GM12878 (cell line): ENCODE data around the gene CCDC81. TPM values are rescaled to one million over a fixed set of nuclear protein-coding genes. Genes with fewer than 3 reads are reported as not detected.

Experiments
- ATAC-seq: fragments of 200-7000 bp; cut with Tn5 transposase; 3 replicates; pipeline ENCODE4 v1.9.1; 2020; ENCODE audit warnings: mild to moderate bottlenecking, moderate library complexity
- BruUV-seq: library from RNA; stranded (reverse); fragments of 400-500 nt; replicated peaks from 2 replicates; lab custom pipeline; 2021; lab: Mats Ljungman, UMichigan
- CTCF ChIA-PET: fragments of 300-600 bp; sonication (Branson Sonifier 250); formaldehyde crosslinking; extraction: SDS; loops from one replicate; lab custom pipeline; 2021; ENCODE audit warnings: inconsistent platforms; lab: Yijun Ruan, JAX
- POLR2A ChIA-PET: fragments of 350-600 bp; formaldehyde crosslinking; extraction: SDS; loops from one replicate; lab custom pipeline; 2021; ENCODE audit warnings: inconsistent platforms; lab: Charles Lee
- RAD21 ChIA-PET: fragments of 300-600 bp; sonication (Branson Sonifier 250); formaldehyde crosslinking; loops from one replicate; lab custom pipeline; 2023; ENCODE audit warnings: antibody characterized with exemption; ENCODE audit not compliant: unreplicated experiment; lab: Charles Lee
- SMC1A ChIA-PET: fragments of 300-600 bp; sonication (Branson Sonifier 250); formaldehyde crosslinking; loops from one replicate; lab custom pipeline; 2023; ENCODE audit not compliant: unreplicated experiment, uncharacterized antibody; lab: Charles Lee
- DNase-seq: peaks from one replicate; pipeline ENCODE4 v3.0.0-alpha.2; 2011; ENCODE audit warnings: low read depth, low spot score
- FAIRE-seq: peaks from 3 replicates; lab custom pipeline; 2011; peaks lifted over from hg19 to GRCh38; lab: Jason Lieb, UNC
- H2AFZ ChIP-seq: 2 replicates; pipeline ENCODE4 v1.6.0; 2011; ENCODE audit warnings: low read depth, low read length, control low read depth; ENCODE audit not compliant: control insufficient read depth
- H3K27ac ChIP-seq: 2 replicates; pipeline ENCODE4 v1.5.1; 2011; ENCODE audit warnings: control low read depth; ENCODE audit not compliant: control insufficient read depth, insufficient read depth
- H3K27me3 ChIP-seq, 2 experiments: replicated peaks in 1 of 2; 2 replicates each; pipeline versions ENCODE4 v1.6.0 to v1.6.1; 2011; ENCODE audit warnings: low read length in 1 of 2; ENCODE audit not compliant: control insufficient read depth in 2 of 2, insufficient read depth in 2 of 2
- H3K36me3 ChIP-seq, 2 experiments: 2 replicates each; pipeline ENCODE4 v1.5.1; 2011; ENCODE audit warnings: low read length in 1 of 2; ENCODE audit not compliant: control insufficient read depth in 2 of 2, insufficient read depth in 2 of 2
- H3K4me1 ChIP-seq: 2 replicates; pipeline ENCODE4 v1.6.1; 2011; ENCODE audit warnings: mild to moderate bottlenecking, low read length, moderate library complexity, mixed read lengths; ENCODE audit not compliant: control insufficient read depth, insufficient read depth
- H3K4me2 ChIP-seq: 2 replicates; pipeline ENCODE4 v1.6.0; 2011; ENCODE audit warnings: control low read depth; ENCODE audit not compliant: control insufficient read depth, insufficient read depth
- H3K4me3 ChIP-seq: fragments of 200-600 bp; sonication (generic); 2 replicates; pipeline ENCODE4 v1.5.1; 2016
- H3K79me2 ChIP-seq: 2 replicates; pipeline ENCODE4 v1.6.0; 2011; ENCODE audit warnings: low read length; ENCODE audit not compliant: control insufficient read depth, insufficient read depth
- H3K9ac ChIP-seq: 2 replicates; pipeline ENCODE4 v1.8.0; 2011; ENCODE audit warnings: low read length, control low read depth, mixed read lengths; ENCODE audit not compliant: control insufficient read depth, insufficient read depth
- H3K9me3 ChIP-seq: replicated peaks from 3 replicates; pipeline ENCODE4 v1.5.1; 2011; ENCODE audit warnings: mild to moderate bottlenecking, low read length; ENCODE audit not compliant: control insufficient read depth, insufficient read depth
- H4K20me1 ChIP-seq: 2 replicates; pipeline ENCODE4 v1.6.0; 2011; ENCODE audit not compliant: control insufficient read depth, insufficient read depth
- ATF7 ChIP-seq: fragments of 450-650 bp; IDR thresholded peaks from 2 replicates; pipeline ENCODE4 v1.6.1; 2016; ENCODE audit warnings: low read depth, mild to moderate bottlenecking
- CBX5 ChIP-seq: sonication (generic); IDR thresholded peaks from 2 replicates; pipeline ENCODE4 v1.6.1; 2016; ENCODE audit warnings: low read depth, moderate library complexity, mild to moderate bottlenecking, inconsistent platforms
- ELK1 ChIP-seq: IDR thresholded peaks from 2 replicates; pipeline ENCODE4 v1.6.1; 2012; ENCODE audit warnings: low read depth, low read length, improper control_type of control experiment
- GATAD2B ChIP-seq: fragments of 450-650 bp; conservative IDR thresholded peaks from 2 replicates; pipeline ENCODE4 v1.6.1; 2017; ENCODE audit warnings: low read depth, mild to moderate bottlenecking, moderate library complexity
- HCFC1 ChIP-seq: fragments of 150-350 bp; IDR thresholded peaks from 2 replicates; pipeline ENCODE4 v1.6.1; 2014; ENCODE audit warnings: low read length
- LARP7 ChIP-seq: fragments of 450-650 bp; IDR thresholded peaks from 2 replicates; pipeline ENCODE4 v1.6.1; 2017; ENCODE audit warnings: mild to moderate bottlenecking
- MTA2 ChIP-seq: fragments of 450-650 bp; IDR thresholded peaks from 2 replicates; pipeline ENCODE4 v1.6.1; 2016; ENCODE audit warnings: low read depth, mild to moderate bottlenecking, moderate library complexity
- MYB ChIP-seq: fragments of 150-350 bp; IDR thresholded peaks from 2 replicates; pipeline ENCODE4 v1.6.1; 2014; ENCODE audit warnings: mild to moderate bottlenecking, low read depth, low read length, borderline replicate concordance
- NFYA ChIP-seq: IDR thresholded peaks from 2 replicates; pipeline ENCODE4 v1.6.1; 2011; ENCODE audit warnings: low read depth, mild to moderate bottlenecking, low read length, improper control_type of control experiment, borderline replicate concordance
- NFYB ChIP-seq: IDR thresholded peaks from 2 replicates; pipeline ENCODE4 v1.6.1; 2011; ENCODE audit warnings: low read depth, mild to moderate bottlenecking, low read length, improper control_type of control experiment, moderate library complexity; ENCODE audit not compliant: insufficient read depth
- PKNOX1 ChIP-seq: fragments of 450-650 bp; IDR thresholded peaks from 2 replicates; pipeline ENCODE4 v1.6.1; 2016; ENCODE audit warnings: mild to moderate bottlenecking
- POLR2A ChIP-seq: IDR thresholded peaks from 2 replicates; pipeline ENCODE4 v1.6.1; 2011; ENCODE audit warnings: low read depth, mild to moderate bottlenecking, low read length
- SUPT20H ChIP-seq: IDR thresholded peaks from 2 replicates; pipeline ENCODE4 v1.6.1; 2011; ENCODE audit warnings: low read depth, mild to moderate bottlenecking, low read length, moderate library complexity, borderline replicate concordance; ENCODE audit not compliant: control insufficient read depth
- TCF12 ChIP-seq: IDR thresholded peaks from 2 replicates; pipeline ENCODE4 v1.6.1; 2011; ENCODE audit warnings: low read depth, mild to moderate bottlenecking, low read length
- ZSCAN29 ChIP-seq: fragments of 450-650 bp; IDR thresholded peaks from 2 replicates; pipeline ENCODE4 v1.6.1; 2017; ENCODE audit warnings: mild to moderate bottlenecking, moderate library complexity
- WGBS: methylation state at CpG from one replicate; pipeline ENCODE4 v1.1.6; 2016; ENCODE audit warnings: low lambda C conversion rate; ENCODE audit not compliant: insufficient replicate concordance, insufficient coverage; ENCODE audit errors: missing lambda C conversion rate; 5-methylcytosine and 5-hydroxymethylcytosine counted together
- in situ Hi-C: fragments of 300-500 bp; cut with MboI; formaldehyde crosslinking; loops from 9 replicates; pipeline ENCODE4 v1.14.3; 2018; ENCODE audit warnings: mixed read lengths
- intact Hi-C: fragments of 100-400 bp; cut with micrococcal nuclease; formaldehyde crosslinking; loops from one replicate; pipeline ENCODE4 v1.14.2; 2022; ENCODE audit not compliant: unreplicated experiment
- polyA plus RNA-seq, 11 experiments: library from polyadenylated mRNA; depleted of rRNA in 4 of 11; unstranded in 6 of 11; stranded (reverse) in 5 of 11; fragments of >200 nt; fragmentation: Nextera tagmentation in 4 of 11; fragmentation: Illumina TruSeq in 1 of 11; extraction: Ambion mirVana in 4 of 11; extraction: Trizol in 1 of 11; gene quantifications; 1 replicate in 1 of 11; 2 replicates in 10 of 11; pipeline versions ENCODE4 v1.2.1 to v1.2.3, GENCODE V29; 2011 to 2016; ENCODE audit warnings: inconsistent platforms in 2 of 11, missing spikeins in 2 of 11, low read depth in 1 of 11
- total RNA-seq, 4 experiments: library from RNA; depleted of rRNA in 3 of 4; stranded (reverse); fragments of >200 nt in 3 of 4; fragmentation: Illumina TruSeq in 1 of 4; extraction: Trizol in 1 of 4; gene quantifications; 2 replicates each; pipeline versions ENCODE4 v1.2.1 to v1.2.3, GENCODE V29; 2013 to 2021
- TF ChIP-seq, protein P1 (sequence below): fragments of 450-650 bp; IDR thresholded peaks from 2 replicates; pipeline ENCODE4 v1.6.1; 2017; ENCODE audit warnings: mild to moderate bottlenecking, low read depth, inconsistent platforms; ENCODE audit not compliant: poor library complexity, severe bottlenecking
- TF ChIP-seq, protein P2 (sequence below): fragments of 450-650 bp; IDR thresholded peaks from 2 replicates; pipeline ENCODE4 v1.6.1; 2017; ENCODE audit warnings: mild to moderate bottlenecking

CCDC81 gene
- total and polyA plus RNA-seq, 10 of the 15 experiments (the other 5 are each of a cell fraction or from before 2014, with no cell fraction given), result 0.06 to 0.53 (median 0.22) TPM

DNA sequence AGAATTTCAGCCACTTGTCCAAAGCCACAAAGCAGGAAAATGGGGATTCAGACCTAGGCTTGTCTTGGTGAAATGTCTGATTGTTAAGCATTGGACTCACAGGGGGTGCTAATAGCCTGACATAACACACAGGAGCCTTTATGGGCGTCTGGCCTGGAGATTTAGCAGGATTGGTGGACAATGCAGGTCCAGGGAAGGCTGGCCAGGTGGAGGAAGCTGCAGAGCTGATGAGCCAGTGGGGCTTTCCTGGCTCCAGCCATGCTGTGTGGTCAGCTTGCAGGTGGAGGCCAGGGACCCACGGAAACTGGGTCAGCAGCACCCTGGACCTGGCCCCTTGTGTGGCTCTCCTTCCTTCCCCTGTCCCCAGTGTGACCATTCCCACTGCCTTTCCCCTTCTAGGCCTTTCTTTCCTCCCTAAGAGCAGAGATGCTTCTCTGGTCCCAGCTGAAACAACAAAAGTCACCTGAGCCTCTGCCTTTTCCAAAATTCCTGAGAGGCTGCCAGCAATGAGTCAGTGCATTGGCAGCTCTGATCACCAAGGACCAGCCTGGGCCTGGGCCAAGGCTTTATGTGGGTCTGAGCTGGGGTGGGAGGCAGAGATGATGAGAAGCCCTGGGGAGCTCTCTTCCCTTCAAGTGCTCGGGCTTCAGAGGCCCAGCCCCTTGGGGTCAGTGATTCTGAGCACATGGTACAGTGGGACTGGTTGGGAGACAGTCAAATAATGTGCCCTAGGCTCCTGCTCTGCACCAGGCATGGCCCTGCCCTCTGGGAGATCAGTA, 85.2 kb downstream of the CCDC81 start:
- H3K79me2 ChIP-seq, result no peaks in the 10 kb centered on the region
- H3K9ac ChIP-seq, result no peak overlapping the region
- 4% methylated on average over 3 of the region's 3 CpGs for WGBS
- in situ Hi-C loops, result loop anchor here (5.0 kb wide), 3 partner anchors 53 to 357 kb away; no protein-coding TSS in a partner anchor
- no peaks in the 10 kb centered on the region for H4K20me1 ChIP-seq
- no peaks in the 10 kb centered on the region for H3K9me3 ChIP-seq
- no peaks in the 10 kb centered on the region for H3K36me3 ChIP-seq
- ChIA-PET POLR2A (no interaction called here), RAD21 (interaction anchor here (1.7 kb wide), 1 partner anchor 149 kb away, joined by 10 read pairs; no protein-coding TSS in a partner anchor), SMC1A (interaction anchor here (0.8 to 2.9 kb wide), 4 partner anchors 19 to 354 kb away, joined by 3 to 19 read pairs (median 4); no protein-coding TSS in a partner anchor), CTCF (interaction anchor here (0.6 to 7.3 kb wide), 4 partner anchors 24 to 148 kb away, joined by 3 to 45 read pairs (median 4); no protein-coding TSS in a partner anchor)
- H3K4me1 ChIP-seq, result no peaks in the 10 kb centered on the region
- no peak overlapping the region for H3K4me2 ChIP-seq
- FAIRE-seq (no peak), ATAC-seq (no peak), DNase-seq (no peak)
- H2AFZ ChIP-seq, result no peak overlapping the region
- intact Hi-C loops, result loop anchor here (5.0 to 10.0 kb wide), 2 partner anchors 457 to 605 kb away; partner anchors contain the start of gene CCDC83
- no peak overlapping the region for H3K27ac ChIP-seq
- no peak overlapping the region for H3K4me3 ChIP-seq
- H3K27me3 ChIP-seq, result no peaks in the 10 kb centered on the region
- no TSS peak for BruUV-seq
- TF ChIP-seq PKNOX1, result no peak
- TF ChIP-seq ATF7, result no peak
- no peak for TF ChIP-seq NFYB
- TF ChIP-seq, protein P1, sequence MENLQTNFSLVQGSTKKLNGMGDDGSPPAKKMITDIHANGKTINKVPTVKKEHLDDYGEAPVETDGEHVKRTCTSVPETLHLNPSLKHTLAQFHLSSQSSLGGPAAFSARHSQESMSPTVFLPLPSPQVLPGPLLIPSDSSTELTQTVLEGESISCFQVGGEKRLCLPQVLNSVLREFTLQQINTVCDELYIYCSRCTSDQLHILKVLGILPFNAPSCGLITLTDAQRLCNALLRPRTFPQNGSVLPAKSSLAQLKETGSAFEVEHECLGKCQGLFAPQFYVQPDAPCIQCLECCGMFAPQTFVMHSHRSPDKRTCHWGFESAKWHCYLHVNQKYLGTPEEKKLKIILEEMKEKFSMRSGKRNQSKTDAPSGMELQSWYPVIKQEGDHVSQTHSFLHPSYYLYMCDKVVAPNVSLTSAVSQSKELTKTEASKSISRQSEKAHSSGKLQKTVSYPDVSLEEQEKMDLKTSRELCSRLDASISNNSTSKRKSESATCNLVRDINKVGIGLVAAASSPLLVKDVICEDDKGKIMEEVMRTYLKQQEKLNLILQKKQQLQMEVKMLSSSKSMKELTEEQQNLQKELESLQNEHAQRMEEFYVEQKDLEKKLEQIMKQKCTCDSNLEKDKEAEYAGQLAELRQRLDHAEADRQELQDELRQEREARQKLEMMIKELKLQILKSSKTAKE, result no peak
- TF ChIP-seq ELK1, result no peak
- TF ChIP-seq TCF12, result no peak
- TF ChIP-seq SUPT20H, result no peak
- TF ChIP-seq HCFC1, result no peak
- no peak for TF ChIP-seq CBX5
- no peak for TF ChIP-seq POLR2A
- TF ChIP-seq ZSCAN29, result no peak
- no peak for TF ChIP-seq NFYA
- no peak for TF ChIP-seq GATAD2B
- TF ChIP-seq, protein P2, sequence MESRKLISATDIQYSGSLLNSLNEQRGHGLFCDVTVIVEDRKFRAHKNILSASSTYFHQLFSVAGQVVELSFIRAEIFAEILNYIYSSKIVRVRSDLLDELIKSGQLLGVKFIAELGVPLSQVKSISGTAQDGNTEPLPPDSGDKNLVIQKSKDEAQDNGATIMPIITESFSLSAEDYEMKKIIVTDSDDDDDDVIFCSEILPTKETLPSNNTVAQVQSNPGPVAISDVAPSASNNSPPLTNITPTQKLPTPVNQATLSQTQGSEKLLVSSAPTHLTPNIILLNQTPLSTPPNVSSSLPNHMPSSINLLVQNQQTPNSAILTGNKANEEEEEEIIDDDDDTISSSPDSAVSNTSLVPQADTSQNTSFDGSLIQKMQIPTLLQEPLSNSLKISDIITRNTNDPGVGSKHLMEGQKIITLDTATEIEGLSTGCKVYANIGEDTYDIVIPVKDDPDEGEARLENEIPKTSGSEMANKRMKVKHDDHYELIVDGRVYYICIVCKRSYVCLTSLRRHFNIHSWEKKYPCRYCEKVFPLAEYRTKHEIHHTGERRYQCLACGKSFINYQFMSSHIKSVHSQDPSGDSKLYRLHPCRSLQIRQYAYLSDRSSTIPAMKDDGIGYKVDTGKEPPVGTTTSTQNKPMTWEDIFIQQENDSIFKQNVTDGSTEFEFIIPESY, result no peak
- TF ChIP-seq MYB, result no peak
- TF ChIP-seq MTA2, result no peak
- TF ChIP-seq LARP7, result no peak
